Cardiac fibroblast (primary cell): Measurements from ENCODE around the gene DYRK1A.

Experiments used
- DNase-seq, 2 donors: peaks; one replicate each; pipeline versions ENCODE4 v3.0.0 to v3.0.0-alpha.2; 2010; ENCODE audit warnings: low read depth in 2 of 2
- H3K4me3 ChIP-seq, 2 donors: replicated peaks in 1 of 2; 1 replicate in 1 of 2; 2 replicates in 1 of 2; pipeline ENCODE4 v1.5.1; 2011; ENCODE audit warnings: low read depth in 2 of 2, low read length in 2 of 2, mild to moderate bottlenecking in 2 of 2, moderate library complexity in 1 of 2
- TF ChIP-seq, protein P1 (sequence below): IDR thresholded peaks from one replicate; pipeline ENCODE4 v1.5.1; 2011; ENCODE audit warnings: low read depth, mild to moderate bottlenecking, low read length, inconsistent platforms

Gene DYRK1A

GRCh38 chr21:37551993-37552355, 185.4 kb downstream of the DYRK1A start:
- TF ChIP-seq, protein P1, sequence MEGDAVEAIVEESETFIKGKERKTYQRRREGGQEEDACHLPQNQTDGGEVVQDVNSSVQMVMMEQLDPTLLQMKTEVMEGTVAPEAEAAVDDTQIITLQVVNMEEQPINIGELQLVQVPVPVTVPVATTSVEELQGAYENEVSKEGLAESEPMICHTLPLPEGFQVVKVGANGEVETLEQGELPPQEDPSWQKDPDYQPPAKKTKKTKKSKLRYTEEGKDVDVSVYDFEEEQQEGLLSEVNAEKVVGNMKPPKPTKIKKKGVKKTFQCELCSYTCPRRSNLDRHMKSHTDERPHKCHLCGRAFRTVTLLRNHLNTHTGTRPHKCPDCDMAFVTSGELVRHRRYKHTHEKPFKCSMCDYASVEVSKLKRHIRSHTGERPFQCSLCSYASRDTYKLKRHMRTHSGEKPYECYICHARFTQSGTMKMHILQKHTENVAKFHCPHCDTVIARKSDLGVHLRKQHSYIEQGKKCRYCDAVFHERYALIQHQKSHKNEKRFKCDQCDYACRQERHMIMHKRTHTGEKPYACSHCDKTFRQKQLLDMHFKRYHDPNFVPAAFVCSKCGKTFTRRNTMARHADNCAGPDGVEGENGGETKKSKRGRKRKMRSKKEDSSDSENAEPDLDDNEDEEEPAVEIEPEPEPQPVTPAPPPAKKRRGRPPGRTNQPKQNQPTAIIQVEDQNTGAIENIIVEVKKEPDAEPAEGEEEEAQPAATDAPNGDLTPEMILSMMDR, result no peak
- no peak for DNase-seq

GRCh38 chr21:37552496-37553029, 186.0 kb downstream of the DYRK1A start:
- no peak for DNase-seq
- TF ChIP-seq, protein P1, result no peak
- H3K4me3 ChIP-seq, result no peak overlapping the region

More at GRCh38 chr21:37551993-37552355, 185.4 kb downstream of the DYRK1A start:
- H3K4me3 ChIP-seq, result no peak overlapping the region

DNA sequence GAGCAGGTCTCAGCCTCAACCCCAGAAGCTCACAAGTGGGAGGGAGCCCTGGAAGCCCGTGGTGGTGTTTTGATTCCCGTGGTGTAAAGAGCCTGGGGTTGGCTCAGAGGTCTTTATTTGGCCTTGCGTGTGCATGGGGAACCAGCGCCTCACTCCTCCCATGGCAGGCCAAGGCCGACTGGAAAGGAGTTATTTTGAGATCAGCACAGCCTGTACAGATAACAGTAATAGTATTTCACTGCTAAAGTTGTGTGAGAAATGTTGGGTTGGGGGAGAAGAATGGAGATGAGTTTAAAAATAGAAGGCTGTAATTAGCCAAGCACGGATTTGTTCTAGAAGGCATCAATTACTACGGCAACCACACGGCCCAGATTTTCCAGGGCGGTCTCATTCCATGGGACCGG, 186.5 kb downstream of the DYRK1A start:
- H3K4me3 ChIP-seq, result no peak overlapping the region
- no peak for DNase-seq
- TF ChIP-seq, protein P1, result no peak

- TF ChIP-seq, protein P1, result no peak
- no peak for DNase-seq
- H3K4me3 ChIP-seq, result no peak overlapping the region
Observed at GRCh38 chr21:37554661-37555379, 188.2 kb downstream of the DYRK1A start.

- TF ChIP-seq, protein P1, result no peak
- no peak overlapping the region for H3K4me3 ChIP-seq
- no peak for DNase-seq
Observed at GRCh38 chr21:37555672-37556261, 189.2 kb downstream of the DYRK1A start.

GRCh38 chr21:37557261-37557950, 190.8 kb downstream of the DYRK1A start:
- DNase-seq, result no peak
- H3K4me3 ChIP-seq, result no peak overlapping the region
- TF ChIP-seq, protein P1, result no peak
